GM18519 (cell line): Measurements from ENCODE around the gene CCDC85A.

Experiments
- ATAC-seq: cut with Tn5 transposase; IDR thresholded peaks from one replicate; pipeline ENCODE4 v1.9.1; 2021; ENCODE audit warnings: mild to moderate bottlenecking, moderate library complexity; ENCODE audit not compliant: unreplicated experiment, low FRiP score

Gene CCDC85A

DNA sequence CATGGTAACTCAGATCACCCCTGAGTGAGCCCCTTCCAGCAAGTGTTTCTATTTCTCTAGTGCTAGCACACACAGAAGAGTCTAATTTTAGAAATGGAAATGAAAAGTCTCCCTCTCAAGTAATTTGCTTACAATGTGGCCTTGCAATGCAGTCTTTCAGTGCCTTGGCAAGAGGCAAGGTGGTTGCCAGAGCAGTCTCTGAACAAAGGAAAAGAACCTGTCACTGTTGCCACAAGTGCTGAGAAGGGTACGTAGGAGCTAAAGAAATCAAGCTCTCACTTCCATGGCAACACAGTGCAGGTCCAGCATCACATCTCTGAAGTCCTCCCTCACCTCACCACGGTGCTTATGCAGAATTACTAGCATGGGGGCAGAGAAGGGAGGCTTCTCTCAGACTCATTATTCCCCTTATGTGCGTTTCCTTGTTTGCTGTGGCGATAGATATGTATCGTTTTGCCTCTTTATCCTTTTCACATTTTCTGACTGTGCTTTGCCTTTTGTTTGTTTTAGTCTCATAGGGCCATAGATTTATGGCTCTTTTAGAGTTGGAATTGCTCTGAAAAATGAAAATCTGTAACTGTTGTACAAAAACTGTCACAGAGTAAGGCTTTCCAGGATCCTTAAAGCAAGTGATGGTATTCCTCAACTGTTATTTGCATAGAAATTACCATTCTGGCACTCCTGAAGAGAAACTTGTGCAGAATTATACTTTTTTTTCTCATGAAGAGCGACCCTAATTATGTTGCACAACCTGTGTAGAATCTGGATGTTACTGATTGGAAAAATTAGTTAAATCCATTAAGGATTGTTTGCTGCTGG, 164.8 kb downstream of the CCDC85A start:
- ATAC-seq = no peak

DNA sequence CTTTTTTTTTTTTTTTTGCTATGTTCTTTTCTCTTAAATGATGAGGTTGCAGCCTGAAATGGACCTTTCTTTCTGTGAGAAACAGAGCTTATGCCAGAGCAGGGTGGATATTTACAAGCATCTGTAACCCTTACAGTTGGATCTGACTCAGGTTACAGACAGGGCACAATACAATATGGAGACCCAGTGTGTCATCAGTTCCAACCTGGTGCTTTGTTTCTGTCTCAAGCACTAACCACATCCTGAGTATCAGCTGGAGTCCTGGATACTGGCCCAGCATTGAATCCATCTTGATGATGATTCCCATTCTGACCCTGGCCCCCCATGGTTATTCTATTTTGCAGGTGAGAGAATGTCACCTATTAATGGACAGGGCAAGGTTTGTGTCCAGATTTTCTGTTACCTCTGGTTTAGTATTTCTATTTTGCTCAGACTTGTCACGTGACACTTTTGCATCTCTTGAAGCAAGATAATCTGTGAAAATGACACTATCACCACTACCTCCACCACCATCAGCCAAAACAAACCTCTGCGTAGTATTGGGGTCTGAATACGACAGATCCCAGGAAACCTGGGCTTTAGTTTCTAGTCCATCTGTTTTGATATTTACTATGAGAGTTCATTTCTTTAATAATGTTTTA, 174.0 kb downstream of the CCDC85A start:
- no peak for ATAC-seq

GRCh38 chr2:56361844-56362243, 178.1 kb downstream of the CCDC85A start:
- ATAC-seq = no peak

- no peak for ATAC-seq
Observed at GRCh38 chr2:56364902-56365301, 181.1 kb downstream of the CCDC85A start.

- ATAC-seq = no peak
Observed at GRCh38 chr2:56369316-56369715, 185.5 kb downstream of the CCDC85A start.

GRCh38 chr2:56372071-56372656, 188.4 kb downstream of the CCDC85A start:
- no peak for ATAC-seq

DNA sequence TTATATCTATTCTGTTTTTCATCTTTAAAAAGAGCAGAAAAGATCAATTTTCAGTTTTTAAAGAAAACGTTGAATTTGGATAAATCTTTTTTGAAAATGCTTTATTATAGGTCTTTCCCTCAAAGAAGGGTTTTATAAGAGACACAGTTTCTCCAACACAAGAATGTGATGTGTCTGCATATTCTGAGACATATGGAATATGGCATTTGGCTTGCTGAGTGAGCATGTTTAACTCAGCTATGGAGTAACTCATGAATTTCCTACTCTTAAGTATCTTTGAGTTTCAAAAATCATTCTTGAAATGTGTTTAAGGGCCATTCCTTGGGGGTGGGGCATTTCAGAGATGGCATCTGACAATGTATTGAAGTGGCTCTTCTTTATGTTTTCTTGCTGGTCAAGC, 191.5 kb downstream of the CCDC85A start:
- no peak for ATAC-seq

DNA sequence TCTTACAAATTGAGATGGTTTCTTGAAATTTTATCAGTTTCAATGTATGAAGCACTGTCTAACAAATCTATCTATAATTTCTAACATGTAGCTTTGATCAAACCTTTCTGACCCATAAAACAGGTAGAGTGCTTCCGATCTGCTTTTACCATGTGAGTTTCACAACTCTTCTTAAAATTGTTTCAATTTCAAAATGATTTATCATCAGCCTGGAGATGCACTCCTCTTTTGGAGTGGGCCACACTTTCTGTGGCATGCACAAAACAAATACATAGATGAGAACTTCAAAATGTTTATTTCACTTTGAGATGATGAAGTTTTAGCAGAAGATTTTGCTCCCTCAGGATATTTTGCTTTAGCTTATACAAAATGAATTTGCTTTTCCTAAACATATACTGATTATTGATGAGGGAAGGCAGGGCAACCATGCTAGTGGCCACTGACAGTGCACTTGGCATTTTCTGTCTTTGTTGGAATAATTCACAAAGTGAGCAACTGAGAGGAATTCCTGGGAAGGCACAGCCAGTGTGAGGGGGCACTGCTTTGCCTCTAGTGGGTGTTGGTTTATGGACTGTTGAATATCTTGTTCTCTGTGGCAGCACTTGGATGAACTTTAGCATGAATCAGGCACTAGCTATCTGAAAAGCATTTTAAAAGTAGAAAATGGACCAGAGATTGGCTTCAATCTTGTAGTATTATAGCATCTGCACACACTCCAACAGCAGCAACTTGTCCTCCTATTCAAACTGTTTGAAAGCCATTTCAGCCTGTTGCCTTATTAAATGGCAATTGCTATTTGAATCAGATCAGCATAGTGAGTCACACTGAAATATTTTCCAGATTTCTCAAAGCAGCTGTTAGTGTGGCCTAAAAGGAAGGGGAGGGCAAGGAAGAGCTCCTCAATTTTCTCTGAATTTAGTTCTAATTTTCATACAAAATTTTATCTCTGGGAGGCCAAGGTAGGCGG, 193.2 kb downstream of the CCDC85A start:
- ATAC-seq = no peak

DNA sequence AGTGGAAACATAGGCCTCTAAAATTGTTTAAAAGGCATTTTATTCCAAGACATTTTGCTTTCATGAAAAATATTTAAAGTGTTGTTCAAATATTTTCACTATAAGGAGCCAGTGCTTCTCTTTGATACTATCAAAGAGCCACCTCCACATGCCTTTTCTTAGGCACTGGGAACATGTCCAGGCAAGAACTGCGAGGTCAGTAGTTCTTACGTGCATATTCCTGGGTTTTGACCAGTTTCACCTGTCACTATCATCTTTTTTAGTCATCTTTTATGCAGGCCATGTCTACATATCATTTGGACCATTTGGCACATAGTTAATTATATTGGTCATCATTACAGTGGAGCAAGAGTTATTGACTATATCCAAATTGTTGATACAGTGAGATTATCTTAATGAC, 195.3 kb downstream of the CCDC85A start:
- ATAC-seq = no peak

DNA sequence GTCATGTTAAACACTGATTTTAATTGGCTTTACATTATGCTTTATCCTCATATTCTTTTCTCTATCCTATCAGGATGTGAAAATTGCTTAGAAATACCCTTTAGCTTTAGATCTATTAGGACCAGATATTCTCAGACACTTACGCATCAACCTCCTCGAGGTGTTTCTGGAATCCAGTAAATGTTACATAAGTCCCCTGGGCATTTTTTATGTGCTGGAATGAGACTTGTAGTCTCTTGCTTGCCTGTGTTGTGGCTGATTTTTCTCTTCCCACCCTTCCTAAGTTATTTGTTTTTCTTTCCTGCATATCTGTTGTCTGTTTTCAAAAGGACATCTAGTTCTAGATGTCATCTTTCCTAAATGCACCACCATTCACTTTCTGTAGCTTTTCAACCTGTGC, 197.1 kb downstream of the CCDC85A start:
- ATAC-seq = no peak

- ATAC-seq = no peak
Observed at GRCh38 chr2:56382466-56382865, 198.7 kb downstream of the CCDC85A start.

GRCh38 chr2:56386657-56387056, 202.9 kb downstream of the CCDC85A start:
- no peak for ATAC-seq

GRCh38 chr2:56390644-56391043, 206.9 kb downstream of the CCDC85A start:
- no peak for ATAC-seq

GRCh38 chr2:56410140-56410539, 226.3 kb downstream of the CCDC85A start:
- no peak for ATAC-seq

GRCh38 chr2:56416500-56417176, 232.8 kb downstream of the CCDC85A start:
- peak; percentile 55 for ATAC-seq
